ENCODE results near the gene LEPR.

Gene LEPR

DNA sequence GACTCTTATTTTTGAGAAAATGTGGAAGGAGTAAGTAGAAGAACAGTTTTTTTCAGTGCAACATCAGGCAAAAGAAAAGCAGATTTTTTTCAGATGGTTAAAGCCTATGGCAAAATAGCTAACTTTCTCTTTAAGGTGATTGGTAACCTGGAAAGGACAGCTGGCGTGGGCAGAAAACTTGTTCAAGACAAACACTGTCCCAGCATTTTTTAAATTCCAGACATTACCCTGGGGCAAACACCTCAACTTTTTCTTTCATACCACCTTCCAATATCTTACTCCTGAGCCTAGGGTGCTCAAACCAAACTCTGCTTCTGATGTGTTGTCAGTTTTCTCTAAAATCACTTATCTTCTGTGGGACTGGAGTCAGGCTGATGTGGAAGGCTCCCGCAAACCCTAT, 2.7 kb upstream of the LEPR start:
- in situ Hi-C loops (cut with HindIII; ENCODE audit: low sequenced_read_pairs): no loop called here
- TF ChIP-seq, protein P1, sequence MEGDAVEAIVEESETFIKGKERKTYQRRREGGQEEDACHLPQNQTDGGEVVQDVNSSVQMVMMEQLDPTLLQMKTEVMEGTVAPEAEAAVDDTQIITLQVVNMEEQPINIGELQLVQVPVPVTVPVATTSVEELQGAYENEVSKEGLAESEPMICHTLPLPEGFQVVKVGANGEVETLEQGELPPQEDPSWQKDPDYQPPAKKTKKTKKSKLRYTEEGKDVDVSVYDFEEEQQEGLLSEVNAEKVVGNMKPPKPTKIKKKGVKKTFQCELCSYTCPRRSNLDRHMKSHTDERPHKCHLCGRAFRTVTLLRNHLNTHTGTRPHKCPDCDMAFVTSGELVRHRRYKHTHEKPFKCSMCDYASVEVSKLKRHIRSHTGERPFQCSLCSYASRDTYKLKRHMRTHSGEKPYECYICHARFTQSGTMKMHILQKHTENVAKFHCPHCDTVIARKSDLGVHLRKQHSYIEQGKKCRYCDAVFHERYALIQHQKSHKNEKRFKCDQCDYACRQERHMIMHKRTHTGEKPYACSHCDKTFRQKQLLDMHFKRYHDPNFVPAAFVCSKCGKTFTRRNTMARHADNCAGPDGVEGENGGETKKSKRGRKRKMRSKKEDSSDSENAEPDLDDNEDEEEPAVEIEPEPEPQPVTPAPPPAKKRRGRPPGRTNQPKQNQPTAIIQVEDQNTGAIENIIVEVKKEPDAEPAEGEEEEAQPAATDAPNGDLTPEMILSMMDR (IDR thresholded peaks at IDR 0.05; ENCODE audit: low read depth, low read length): no peak
- DNase-seq (ENCODE audit: low read depth, low spot score): no peak
- H3K4me3 ChIP-seq (ENCODE audit: low read depth, low read length): no peak overlapping the region

DNA sequence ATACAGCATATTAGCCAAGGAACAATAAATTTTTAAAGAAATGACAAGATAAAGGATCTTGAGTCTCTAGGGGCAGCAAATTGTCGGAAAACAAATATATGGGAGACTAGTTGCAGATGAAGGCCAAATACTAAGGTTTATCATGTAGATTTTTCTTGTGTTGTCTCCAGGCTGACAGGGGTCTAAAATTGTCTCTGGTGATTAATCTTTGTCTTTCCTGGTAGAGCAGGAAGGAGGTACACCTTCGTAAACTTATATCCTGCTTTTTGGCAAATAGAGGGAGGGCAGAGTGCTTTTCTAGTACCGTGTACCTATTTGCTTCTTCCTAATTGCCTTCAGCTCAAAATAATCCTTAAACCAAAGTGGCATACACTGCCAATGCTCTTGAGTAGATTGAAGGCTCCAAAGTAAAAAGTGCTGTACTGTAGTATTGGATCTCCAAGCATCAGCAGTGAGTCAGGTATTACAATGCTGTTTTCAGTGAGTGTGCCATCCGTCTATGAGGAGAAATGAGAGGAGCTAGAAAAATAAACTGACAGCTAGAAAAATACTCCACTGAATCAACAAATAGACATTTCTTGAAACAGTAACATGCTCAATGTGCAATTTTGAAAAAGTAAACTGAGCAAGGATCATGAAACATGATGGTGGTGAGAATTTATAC, 1.8 kb upstream of the LEPR start:
- no peak for DNase-seq (ENCODE audit: low read depth, low spot score)
- TF ChIP-seq, protein P1 (IDR thresholded peaks at IDR 0.05; ENCODE audit: low read depth, low read length): no peak
- H3K4me3 ChIP-seq (ENCODE audit: low read depth, low read length): no peak overlapping the region
- in situ Hi-C loops (cut with HindIII; ENCODE audit: low sequenced_read_pairs): no loop called here

DNA sequence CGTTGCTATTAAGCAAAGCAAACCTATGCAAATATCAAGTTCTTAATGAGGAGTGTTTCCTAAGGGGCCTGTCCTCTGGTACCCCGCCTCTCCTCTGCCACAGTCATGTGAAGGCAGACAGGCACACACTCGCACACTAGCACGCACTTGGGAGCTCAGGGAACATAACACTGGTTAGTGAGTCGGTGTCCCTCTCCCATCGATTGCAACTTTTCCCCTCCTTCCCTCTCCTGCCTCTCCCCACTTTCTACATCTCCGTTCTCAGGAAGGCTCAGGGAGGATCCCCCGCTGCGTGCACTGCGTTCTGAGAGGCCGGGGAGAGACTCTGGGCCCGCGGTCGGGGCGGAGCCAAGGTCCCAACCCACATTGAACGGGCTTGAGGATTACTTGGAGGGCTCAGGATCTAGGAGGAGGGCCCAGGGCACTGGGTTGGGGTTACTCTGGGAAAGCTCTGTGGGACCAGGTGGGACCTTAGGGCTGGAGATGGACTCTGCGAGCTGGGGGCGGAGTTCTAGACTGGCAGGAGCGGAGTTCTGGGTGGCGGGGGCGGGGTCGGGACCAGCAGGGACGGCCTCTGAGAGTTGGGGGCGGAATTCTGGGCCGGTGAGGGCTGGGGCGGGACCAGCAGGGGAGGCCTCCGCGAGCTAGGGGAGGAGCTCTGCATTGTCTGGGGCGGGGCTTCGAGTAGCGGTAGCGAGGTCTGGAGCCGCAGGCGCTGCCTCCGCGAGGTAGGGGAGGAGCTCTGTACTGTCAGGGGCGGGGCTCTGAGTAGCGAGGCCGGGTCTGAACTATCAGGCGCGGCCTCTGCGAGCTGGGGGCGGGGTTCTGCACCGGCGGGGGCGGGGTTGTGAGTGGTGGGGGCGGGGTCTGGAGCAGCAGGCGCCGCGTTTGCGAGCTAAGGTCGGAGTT, 533 bp upstream of the LEPR start:
- peak; percentile 98 for DNase-seq (ENCODE audit: low read depth, low spot score)
- in situ Hi-C loops (cut with HindIII; ENCODE audit: low sequenced_read_pairs): no loop called here
- H3K4me3 ChIP-seq (ENCODE audit: low read depth, low read length): peak overlapping the region; percentile 83
- TF ChIP-seq, protein P1 (IDR thresholded peaks at IDR 0.05; ENCODE audit: low read depth, low read length): no peak

DNA sequence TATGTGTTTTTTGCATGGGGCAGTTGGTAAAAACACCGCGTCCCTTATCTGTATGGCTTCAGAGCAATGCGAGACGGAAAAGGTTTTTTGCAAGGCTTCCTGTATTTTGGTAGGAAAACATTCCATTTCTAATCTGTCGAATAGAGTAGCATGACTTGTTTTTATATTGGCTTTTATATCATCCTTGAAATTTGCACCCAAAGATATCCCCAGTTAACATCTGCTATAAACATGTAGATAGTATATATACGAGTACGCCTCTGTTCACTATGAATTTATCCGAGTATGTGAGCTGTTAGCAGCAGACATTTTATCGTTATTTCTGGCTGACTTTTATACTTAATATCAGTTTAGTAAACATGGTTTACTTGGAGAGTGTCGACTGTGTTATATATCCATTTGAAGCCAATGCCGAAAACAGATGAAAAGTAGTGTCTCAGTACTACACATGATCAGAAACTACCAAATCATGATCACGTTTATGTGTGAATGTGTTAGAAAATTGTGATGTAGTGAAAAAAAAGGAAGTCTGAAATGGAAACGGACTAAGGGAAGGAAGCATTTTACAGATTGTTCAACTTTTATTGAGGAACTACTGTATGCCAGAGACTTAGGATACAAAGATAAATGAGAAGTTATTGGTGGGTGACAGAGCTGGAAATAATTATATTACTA, 1.0 kb downstream of the LEPR start:
- in situ Hi-C loops (cut with HindIII; ENCODE audit: low sequenced_read_pairs): no loop called here

DNA sequence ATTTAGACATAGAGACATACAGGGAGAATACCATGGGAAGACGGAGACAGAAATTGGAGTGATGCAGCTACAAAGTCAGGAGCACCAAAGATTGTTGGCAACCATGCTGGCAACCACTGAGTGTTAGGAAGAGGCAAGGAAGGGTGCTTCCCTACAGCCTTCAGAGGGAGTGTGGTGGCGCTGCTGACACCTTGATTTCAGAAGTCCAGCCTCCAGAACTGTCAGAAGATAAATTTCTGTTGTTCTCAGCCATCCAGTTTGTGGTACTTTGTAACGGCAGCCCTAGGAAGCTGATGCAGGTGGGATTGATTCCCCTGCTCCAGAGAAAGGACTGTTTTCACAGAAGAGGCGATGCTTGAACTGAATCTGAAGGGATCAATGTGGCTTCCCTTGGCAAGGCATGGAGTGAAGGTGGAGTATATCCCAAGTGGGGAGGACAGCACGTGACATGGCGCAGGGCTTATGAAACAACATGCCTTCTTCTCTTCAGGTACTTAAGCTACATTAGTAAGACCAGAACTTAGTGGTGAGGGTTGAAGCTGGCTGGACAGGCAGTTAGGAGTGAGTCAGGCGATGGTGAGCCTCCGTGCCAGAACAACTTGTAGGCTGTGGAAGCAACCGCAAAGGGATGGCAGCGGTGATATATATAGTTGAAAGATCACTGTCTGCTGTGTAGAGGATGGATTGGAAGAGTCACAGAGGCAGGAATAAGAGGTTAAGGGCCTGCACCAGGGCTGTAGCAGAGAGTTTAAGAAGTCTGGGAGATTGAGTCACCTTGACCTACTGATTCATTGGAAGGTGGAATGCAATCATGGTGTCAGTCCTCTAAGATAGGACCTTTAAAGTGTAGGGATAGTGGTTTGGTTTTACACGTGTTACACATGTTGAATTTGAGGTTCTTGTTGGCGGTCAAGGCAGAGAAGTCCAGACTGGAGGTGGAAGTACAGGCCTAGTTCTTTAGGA, 2.1 kb downstream of the LEPR start:
- TF ChIP-seq, protein P1 (IDR thresholded peaks at IDR 0.05; ENCODE audit: low read depth, low read length): no peak
- DNase-seq (ENCODE audit: low read depth, low spot score): peak; percentile 79
- in situ Hi-C loops (cut with HindIII; ENCODE audit: low sequenced_read_pairs): no loop called here
- H3K4me3 ChIP-seq (ENCODE audit: low read depth, low read length): peak overlapping the region; percentile 83

More for the DNA sequence above, 1.0 kb downstream of the LEPR start:
- DNase-seq (ENCODE audit: low read depth, low spot score): no peak
- H3K4me3 ChIP-seq (ENCODE audit: low read depth, low read length): peak overlapping the region; percentile 83
- TF ChIP-seq, protein P1 (IDR thresholded peaks at IDR 0.05; ENCODE audit: low read depth, low read length): no peak
